GM18511 (cell line): ENCODE results near the gene ARAP2.

Experiments
- ATAC-seq: cut with Tn5 transposase; IDR thresholded peaks from one replicate; pipeline ENCODE4 v1.9.1; 2021; ENCODE audit warnings: mild to moderate bottlenecking, moderate library complexity; ENCODE audit not compliant: unreplicated experiment

ARAP2 gene

DNA sequence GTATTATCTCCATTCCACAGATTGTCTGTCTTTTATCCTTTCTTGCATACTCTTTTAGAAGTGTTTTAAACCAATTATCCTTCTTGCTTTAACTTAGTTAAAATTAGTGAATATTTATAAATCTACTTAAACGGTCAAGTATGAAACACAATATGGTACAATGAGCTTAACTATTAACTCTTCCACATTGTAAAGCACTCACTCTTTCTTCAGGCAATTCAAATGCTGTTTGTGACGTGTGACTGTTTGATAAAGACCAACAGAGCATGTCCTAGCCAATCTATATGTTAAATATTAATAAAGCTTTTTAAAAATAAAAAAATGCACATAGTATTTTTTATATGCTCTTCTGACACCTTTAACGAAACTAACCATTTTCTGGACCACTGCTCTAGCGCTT lies 192.7 kb downstream of the ARAP2 start:
- ATAC-seq: no peak

- ATAC-seq: no peak
Measured at GRCh38 chr4:36046026-36046425, 198.3 kb downstream of the ARAP2 start.

DNA sequence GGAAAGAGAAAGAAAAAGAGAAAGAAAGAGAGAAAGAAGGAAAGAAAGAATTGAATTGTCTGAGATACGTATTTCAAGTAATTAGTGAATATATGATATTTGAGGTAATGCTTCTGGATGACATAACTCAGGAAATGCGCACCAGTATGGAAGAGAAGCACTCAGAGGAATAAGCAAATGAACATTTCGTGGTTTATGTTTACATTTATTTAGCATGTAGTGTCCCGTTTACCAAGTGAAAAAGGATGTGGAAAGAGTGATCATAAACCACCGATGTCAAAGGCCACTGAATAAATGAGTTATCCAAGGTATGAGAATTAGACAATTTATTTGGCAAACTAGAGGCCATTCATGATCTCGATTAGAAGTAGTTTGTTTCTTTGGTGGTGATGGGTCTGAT lies 200.4 kb downstream of the ARAP2 start:
- no peak for ATAC-seq

GRCh38 chr4:36043241-36043640 lies 201.1 kb downstream of the ARAP2 start:
- no peak for ATAC-seq

DNA sequence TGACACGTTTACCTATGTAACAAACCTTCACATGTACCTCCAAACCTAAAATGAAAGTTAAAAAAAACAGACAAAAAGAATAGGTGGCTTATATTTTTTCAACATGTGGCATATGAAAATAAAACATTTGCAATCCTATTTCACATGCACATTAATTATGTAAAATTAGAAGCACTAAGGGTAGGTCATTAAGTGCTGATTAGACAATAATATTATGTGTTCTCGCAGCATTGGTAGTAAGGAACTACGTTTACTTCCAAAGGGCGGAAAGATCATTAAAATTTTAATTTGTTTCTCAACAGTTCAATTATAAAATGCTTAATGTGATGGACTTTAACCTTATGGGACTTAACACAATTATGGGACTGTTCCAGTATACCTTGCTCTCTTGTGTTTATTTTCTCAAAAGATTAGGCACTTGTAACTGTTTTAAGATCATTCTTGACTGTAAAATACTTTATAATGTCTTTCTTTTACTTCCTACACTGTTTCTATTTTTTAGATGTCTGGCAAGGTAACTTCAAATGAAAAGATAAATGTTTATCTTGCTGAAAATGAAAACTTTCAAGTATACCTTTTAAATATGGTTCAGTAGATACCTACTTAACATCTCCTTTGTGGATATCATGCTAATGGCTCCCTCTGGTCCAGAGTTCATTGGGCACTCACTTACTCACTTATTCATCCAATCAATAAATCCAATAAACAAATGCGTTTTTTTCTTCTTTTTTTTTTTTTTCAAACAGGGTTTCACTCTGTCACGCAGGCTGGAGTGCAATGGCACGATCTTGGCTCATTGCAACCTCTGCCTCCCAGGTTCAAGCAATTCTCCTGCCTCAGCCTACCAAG lies 202.0 kb downstream of the ARAP2 start:
- ATAC-seq: no peak

DNA sequence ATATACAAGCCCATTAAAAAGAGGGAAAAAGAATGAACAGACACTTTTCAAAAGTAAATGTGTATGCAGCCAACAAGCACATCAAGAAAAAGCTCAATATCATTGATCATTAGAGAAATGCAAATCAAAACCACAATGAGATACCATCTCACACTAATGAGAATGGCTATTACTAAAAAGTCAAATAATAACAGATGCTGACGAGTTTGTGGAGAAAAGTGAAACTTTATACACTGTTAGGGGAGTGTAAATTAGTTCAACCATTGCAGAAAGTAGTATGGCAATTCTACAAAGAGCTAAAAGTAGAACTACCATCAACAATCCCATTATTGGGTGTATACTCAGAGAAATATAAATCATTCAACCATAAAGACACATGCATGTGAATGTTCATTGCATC lies 203.0 kb downstream of the ARAP2 start:
- peak; percentile 44 for ATAC-seq

DNA sequence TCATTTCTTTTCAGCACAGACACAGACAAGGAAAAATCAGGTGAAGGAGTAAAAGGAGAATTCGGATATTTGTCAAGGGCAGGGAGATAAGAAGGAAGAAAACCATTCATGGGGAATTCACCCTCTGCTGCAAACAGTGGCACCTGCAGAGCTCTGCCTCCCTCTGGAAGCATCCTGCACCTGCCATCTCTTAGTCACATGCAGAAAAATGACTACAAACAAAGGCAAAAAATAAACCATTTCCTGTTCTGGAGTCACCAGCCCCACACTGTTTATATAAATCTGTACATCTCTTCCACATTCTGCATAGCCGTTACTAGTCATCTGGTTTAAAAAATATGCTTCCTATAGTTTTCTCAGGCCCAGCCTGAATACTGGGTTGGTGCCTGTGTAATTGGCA lies 205.3 kb downstream of the ARAP2 start:
- peak; percentile 57 for ATAC-seq

DNA sequence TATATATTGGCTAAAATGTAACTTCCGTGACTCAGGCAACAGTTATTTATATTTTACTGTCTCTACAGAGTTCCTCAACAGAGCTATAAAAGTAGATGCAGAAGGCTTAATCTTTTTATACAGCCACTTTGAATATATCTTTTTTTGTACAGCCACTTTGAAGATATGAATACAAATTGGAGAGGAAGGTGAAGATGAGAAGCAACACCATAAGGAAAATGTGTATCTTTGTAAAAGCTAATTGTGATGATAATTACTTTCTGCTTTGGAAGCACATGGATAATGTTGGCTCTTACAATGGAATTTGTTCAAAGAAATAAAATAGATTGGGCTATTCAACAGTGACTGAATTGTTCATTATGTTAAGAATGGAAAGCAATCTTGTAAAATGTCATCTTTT lies 205.8 kb downstream of the ARAP2 start:
- ATAC-seq: no peak

GRCh38 chr4:36037127-36037526 lies 207.2 kb downstream of the ARAP2 start:
- no peak for ATAC-seq

GRCh38 chr4:36029951-36030350 lies 214.4 kb downstream of the ARAP2 start:
- no peak for ATAC-seq

GRCh38 chr4:36027203-36027602 lies 217.1 kb downstream of the ARAP2 start:
- ATAC-seq: no peak

DNA sequence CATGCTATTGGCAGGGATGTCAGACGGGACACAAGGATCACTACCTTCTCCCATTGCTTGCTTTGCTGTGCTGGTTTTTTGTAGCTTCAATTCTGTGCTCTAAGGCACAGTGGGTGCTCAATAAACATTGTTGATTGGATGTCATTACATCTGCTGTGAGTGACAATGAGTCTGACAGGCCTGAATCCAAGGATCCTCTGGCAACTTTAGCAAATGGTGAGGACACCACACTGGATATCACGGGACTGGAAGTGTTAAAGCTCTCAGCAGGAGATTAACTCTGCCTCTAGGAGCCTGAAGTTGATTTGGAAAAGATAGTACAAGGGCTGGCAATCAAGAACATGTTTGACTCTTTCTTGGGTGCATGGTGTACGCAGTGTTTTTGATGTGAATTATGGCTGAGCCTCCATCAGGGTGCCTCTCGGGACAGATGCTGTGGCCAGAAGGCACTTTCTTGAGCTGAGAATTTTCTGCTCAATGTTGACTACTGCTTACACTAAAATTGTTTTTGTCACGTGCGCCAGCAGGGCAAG lies 217.9 kb downstream of the ARAP2 start:
- no peak for ATAC-seq

DNA sequence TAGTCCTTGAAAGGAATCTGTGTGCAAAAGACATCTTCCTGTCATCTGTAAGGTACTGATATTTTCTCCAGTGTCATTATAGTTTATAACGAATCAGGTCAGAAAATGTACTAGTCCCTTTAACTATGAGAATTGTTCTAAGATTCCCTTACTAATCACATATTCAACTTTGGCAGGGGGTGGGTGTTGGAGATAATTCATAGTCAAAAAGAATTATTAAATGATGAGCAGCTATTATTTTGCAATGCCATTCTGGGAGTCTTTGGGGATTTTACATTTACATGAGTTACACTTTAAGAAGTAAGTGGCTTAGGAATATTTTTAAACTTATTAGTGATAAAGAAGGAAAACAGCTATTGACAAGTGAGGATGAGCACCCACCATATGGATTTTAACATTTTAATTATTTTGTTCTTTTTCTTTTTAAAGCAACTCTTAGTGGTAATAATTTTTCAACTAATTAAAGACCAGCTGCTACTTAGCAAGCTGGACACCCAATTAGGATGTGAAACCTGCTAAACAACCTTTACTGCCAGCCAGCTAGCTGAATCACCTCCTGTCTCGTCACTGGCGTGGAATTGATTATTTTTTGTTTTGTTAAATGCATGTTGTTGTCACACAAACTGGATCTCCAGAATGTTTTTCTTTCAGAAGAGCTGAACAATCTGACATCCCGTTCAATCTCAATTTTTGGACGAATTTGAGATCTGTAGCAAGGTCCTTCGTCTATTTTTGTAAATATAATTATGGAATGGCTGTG lies 219.2 kb downstream of the ARAP2 start:
- ATAC-seq: no peak

GRCh38 chr4:36020351-36020750 lies 224.0 kb downstream of the ARAP2 start:
- ATAC-seq: no peak
